GM23338 (cell line): ENCODE measurements around the gene NFATC1.

Experiments
- EZH2 ChIP-seq: fragments of 200-600 bp; sonication (generic); IDR thresholded peaks from one replicate; pipeline ENCODE4 v1.8.0; 2017; ENCODE audit warnings: antibody characterized with exemption, mild to moderate bottlenecking, low read depth; ENCODE audit not compliant: unreplicated experiment
- TF ChIP-seq, protein P1 (sequence below), 2 experiments: fragments of 200-600 bp in 1 of 2; sonication (generic) in 1 of 2; conservative IDR thresholded peaks; 2 replicates each; pipeline versions ENCODE4 v1.5.1 to v1.6.1; 2016 to 2017; ENCODE audit warnings: antibody characterized with exemption in 2 of 2, low read depth in 2 of 2, mild to moderate bottlenecking in 2 of 2, moderate library complexity in 1 of 2

DNA sequence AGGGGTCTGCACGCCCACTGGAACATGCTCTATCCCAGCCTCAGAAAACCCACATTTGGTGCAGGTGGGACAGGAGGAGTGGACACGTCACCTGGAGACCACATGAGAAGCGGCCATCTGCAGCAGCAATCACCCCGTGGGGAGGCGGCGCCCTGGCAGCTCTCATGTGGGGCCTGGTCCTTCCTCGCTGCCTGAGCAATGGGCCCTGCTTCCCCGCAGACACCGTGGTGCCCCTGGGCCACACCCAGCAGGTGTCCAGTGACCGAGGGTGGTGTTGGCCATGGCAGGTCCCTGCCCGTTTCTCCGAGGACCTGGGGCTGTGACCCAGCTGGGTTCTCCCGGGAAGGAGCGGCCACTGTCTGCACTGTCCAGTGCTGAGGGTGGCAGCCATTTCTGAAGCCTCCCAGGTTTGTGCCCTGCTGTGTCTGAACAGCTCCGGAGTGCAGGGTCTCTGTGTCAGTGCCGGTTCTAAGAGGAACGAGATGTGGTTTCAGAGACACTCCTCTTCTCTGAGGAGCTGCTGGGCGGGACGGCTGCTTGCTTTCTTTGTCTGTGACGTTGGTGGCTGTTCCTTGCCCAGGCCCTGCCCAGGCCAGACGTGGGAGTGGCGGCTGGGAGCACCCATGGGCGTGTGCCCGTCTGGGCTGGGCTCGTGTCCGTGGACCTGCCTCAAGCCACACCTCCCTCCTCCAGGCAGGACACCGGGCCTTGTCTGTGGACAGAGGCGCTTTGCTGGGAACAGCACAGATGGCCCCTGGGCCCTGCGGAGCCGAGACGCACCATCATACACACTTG, 44.8 kb downstream of the NFATC1 start:
- no peak for TF ChIP-seq EZH2
- TF ChIP-seq, protein P1, sequence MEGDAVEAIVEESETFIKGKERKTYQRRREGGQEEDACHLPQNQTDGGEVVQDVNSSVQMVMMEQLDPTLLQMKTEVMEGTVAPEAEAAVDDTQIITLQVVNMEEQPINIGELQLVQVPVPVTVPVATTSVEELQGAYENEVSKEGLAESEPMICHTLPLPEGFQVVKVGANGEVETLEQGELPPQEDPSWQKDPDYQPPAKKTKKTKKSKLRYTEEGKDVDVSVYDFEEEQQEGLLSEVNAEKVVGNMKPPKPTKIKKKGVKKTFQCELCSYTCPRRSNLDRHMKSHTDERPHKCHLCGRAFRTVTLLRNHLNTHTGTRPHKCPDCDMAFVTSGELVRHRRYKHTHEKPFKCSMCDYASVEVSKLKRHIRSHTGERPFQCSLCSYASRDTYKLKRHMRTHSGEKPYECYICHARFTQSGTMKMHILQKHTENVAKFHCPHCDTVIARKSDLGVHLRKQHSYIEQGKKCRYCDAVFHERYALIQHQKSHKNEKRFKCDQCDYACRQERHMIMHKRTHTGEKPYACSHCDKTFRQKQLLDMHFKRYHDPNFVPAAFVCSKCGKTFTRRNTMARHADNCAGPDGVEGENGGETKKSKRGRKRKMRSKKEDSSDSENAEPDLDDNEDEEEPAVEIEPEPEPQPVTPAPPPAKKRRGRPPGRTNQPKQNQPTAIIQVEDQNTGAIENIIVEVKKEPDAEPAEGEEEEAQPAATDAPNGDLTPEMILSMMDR (conservative IDR thresholded peaks at IDR 0.05; ENCODE audit: low read depth in 2 of 2): no peak
